ENCODE results near the gene C12orf54.
"Not testable (repeated sequence)": the region's sequence is repeated elsewhere in the genome, so short reads cannot be mapped to it uniquely, and the experiment has no call there.

C12orf54 gene

DNA sequence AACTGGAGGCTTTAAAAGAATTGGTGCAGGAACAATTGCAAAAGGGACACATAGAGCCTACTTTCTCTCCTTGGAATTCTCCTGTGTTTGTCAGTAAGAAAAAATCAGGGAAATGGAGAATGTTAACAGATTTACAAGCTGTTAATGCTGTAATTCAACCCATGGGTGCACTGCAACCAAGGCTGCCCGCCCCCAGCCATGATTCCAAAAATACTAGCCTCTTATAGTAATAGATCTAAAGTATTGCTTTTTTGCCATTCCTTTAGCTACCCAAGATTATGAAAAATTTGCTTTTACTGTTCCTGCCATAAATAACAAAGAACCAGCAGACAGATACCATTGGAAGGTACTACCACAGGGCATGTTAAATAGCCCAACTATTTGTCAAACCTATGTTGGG is 27.8 kb downstream of the C12orf54 start:
- Histone ChIP-seq H3K27ac (ENCODE audit: low read length) (no peak overlapping the region), H3K9me2 (replicated peaks; ENCODE audit: insufficient read depth, low read length) (no peaks in the 10 kb centered on the region), H3K9ac (ENCODE audit: low read length) (no peak overlapping the region), H3K4me2 (ENCODE audit: low read depth, low read length) (no peak overlapping the region), H3K9me3 (replicated peaks; ENCODE audit: insufficient read depth, low read length) (no peaks in the 10 kb centered on the region), H3K36me3 (replicated peaks; ENCODE audit: insufficient read depth, low read length) (no peaks in the 10 kb centered on the region), H3K79me2 (ENCODE audit: low read length) (no peaks in the 10 kb centered on the region), H3F3A (ENCODE audit: insufficient read depth, low read length) (no peaks in the 10 kb centered on the region), H3K4me1 (ENCODE audit: low read length) (peaks cover 5% of the 10 kb centered on the region; the same call in 1 of the 2 replicates), H3K4me3 (ENCODE audit: low read length) (no peak overlapping the region), H3K27me3 (replicated peaks; ENCODE audit: insufficient read depth, low read length) (no peaks in the 10 kb centered on the region), H2AFZ (ENCODE audit: low read length) (no peak overlapping the region), H4K20me1 (ENCODE audit: insufficient read depth, low read length) (no peaks in the 10 kb centered on the region)
- TF ChIP-seq EZH2phosphoT487 (IDR thresholded peaks at IDR 0.05; ENCODE audit: low read length) (no peak), EZH2 (optimal IDR thresholded peaks at IDR 0.05; ENCODE audit: low read depth, low read length) (no peak)
- TF ChIP-seq, protein P1, sequence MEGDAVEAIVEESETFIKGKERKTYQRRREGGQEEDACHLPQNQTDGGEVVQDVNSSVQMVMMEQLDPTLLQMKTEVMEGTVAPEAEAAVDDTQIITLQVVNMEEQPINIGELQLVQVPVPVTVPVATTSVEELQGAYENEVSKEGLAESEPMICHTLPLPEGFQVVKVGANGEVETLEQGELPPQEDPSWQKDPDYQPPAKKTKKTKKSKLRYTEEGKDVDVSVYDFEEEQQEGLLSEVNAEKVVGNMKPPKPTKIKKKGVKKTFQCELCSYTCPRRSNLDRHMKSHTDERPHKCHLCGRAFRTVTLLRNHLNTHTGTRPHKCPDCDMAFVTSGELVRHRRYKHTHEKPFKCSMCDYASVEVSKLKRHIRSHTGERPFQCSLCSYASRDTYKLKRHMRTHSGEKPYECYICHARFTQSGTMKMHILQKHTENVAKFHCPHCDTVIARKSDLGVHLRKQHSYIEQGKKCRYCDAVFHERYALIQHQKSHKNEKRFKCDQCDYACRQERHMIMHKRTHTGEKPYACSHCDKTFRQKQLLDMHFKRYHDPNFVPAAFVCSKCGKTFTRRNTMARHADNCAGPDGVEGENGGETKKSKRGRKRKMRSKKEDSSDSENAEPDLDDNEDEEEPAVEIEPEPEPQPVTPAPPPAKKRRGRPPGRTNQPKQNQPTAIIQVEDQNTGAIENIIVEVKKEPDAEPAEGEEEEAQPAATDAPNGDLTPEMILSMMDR (IDR thresholded peaks at IDR 0.05; ENCODE audit: low read length), result no peak
- no peak for DNase-seq

DNA sequence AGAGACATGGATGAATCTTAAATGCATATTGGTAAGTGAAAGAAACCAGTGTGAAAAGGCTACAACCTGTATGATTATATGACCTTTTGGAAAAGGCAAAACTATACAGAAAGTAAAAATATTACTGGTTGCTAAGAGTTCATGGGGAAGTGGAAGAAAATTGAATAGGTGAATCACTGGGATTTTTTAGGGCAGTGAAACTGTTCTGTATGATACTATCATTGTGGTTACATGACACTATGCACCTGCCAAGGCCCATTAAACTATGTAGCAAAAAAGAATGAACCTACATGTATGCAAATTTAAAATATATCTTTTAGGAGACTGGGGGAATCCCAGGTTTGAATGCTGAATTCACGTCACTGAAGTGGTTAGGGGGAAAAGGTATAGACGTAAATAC is 30.6 kb downstream of the C12orf54 start:
- Histone ChIP-seq H3K9me3 (replicated peaks; ENCODE audit: insufficient read depth, low read length) (no peaks in the 10 kb centered on the region), H3K9me2 (replicated peaks; ENCODE audit: insufficient read depth, low read length) (no peaks in the 10 kb centered on the region), H2AFZ (ENCODE audit: low read length) (no peak overlapping the region), H3K9ac (ENCODE audit: low read length) (no peak overlapping the region), H3K79me2 (ENCODE audit: low read length) (no peaks in the 10 kb centered on the region), H3K27ac (ENCODE audit: low read length) (no peak overlapping the region), H3F3A (ENCODE audit: insufficient read depth, low read length) (no peaks in the 10 kb centered on the region), H3K27me3 (replicated peaks; ENCODE audit: insufficient read depth, low read length) (no peaks in the 10 kb centered on the region), H3K4me3 (ENCODE audit: low read length) (no peak overlapping the region), H3K4me2 (ENCODE audit: low read depth, low read length) (no peak overlapping the region; the same call in 1 of the 2 replicates), H4K20me1 (ENCODE audit: insufficient read depth, low read length) (no peaks in the 10 kb centered on the region), H3K4me1 (ENCODE audit: low read length) (peaks cover 5% of the 10 kb centered on the region; the same call in 1 of the 2 replicates), H3K36me3 (replicated peaks; ENCODE audit: insufficient read depth, low read length) (no peaks in the 10 kb centered on the region)
- peak; percentile 44 for DNase-seq
- TF ChIP-seq EZH2phosphoT487 (IDR thresholded peaks at IDR 0.05; ENCODE audit: low read length) (no peak), EZH2 (optimal IDR thresholded peaks at IDR 0.05; ENCODE audit: low read depth, low read length) (no peak)
- TF ChIP-seq, protein P1 (IDR thresholded peaks at IDR 0.05; ENCODE audit: low read length), result no peak

DNA sequence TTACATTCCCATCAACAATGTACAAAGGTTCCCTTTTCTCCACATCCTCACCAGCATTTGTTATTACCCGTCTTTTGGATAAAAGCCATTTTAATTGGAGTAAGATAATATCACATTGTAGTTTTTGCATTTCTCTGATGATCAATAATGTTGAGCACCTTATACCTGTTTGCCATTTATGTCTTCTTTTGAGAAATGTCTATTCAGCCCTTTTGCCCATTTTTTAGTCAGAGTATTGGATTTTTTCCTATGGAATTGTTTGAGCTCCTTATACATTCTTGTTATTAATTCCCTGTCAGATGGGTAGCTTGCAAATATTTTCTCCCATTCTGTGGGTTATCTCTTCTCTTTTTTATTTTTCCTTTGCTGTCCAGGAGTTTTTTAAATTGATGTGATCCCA is 32.4 kb downstream of the C12orf54 start:
- TF ChIP-seq EZH2phosphoT487 (IDR thresholded peaks at IDR 0.05; ENCODE audit: low read length) (no peak), EZH2 (optimal IDR thresholded peaks at IDR 0.05; ENCODE audit: low read depth, low read length) (no peak)
- TF ChIP-seq, protein P1 (IDR thresholded peaks at IDR 0.05; ENCODE audit: low read length), result no peak
- Histone ChIP-seq H3K9me2 (replicated peaks; ENCODE audit: insufficient read depth, low read length) (no peaks in the 10 kb centered on the region), H3K4me3 (ENCODE audit: low read length) (no peak overlapping the region), H3F3A (ENCODE audit: insufficient read depth, low read length) (no peaks in the 10 kb centered on the region), H3K79me2 (ENCODE audit: low read length) (no peaks in the 10 kb centered on the region), H2AFZ (ENCODE audit: low read length) (no peak overlapping the region), H3K4me1 (ENCODE audit: low read length) (peaks cover 5% of the 10 kb centered on the region; the same call in 1 of the 2 replicates), H3K27ac (ENCODE audit: low read length) (no peak overlapping the region), H3K9ac (ENCODE audit: low read length) (no peak overlapping the region), H3K4me2 (ENCODE audit: low read depth, low read length) (no peak overlapping the region), H3K27me3 (replicated peaks; ENCODE audit: insufficient read depth, low read length) (no peaks in the 10 kb centered on the region), H3K9me3 (replicated peaks; ENCODE audit: insufficient read depth, low read length) (no peaks in the 10 kb centered on the region), H4K20me1 (ENCODE audit: insufficient read depth, low read length) (no peaks in the 10 kb centered on the region), H3K36me3 (replicated peaks; ENCODE audit: insufficient read depth, low read length) (no peaks in the 10 kb centered on the region)
- no peak for DNase-seq

DNA sequence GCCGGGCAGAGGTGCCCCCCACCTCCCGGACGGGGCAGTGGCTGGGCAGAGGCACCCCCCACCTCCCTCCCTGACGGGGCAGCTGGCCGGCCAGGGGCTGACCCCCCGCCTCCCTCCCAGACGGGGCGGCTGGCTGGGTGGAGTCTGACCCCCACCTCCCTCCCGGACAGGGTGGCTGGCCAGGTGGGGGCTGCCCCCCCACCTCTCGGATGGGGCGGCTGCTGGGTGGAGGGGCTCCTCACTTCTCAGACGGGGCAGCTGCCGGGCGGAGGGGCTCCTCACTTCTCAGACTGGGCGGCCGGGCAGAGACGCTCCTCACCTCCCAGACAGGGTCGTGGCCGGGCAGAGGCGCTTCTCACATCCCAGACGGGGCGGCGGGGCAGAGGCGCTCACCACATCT is 38.1 kb downstream of the C12orf54 start:
- H3K9me3 ChIP-seq (replicated peaks; ENCODE audit: insufficient read depth, low read length), result not testable (repeated sequence)

More for the DNA sequence above, 38.1 kb downstream of the C12orf54 start:
- H3K9ac ChIP-seq (ENCODE audit: low read length); H4K20me1 ChIP-seq (ENCODE audit: insufficient read depth, low read length); H3K4me3 ChIP-seq (ENCODE audit: low read length); H3K9me2 ChIP-seq (replicated peaks; ENCODE audit: insufficient read depth, low read length); H3K4me2 ChIP-seq (ENCODE audit: low read depth, low read length); H3F3A ChIP-seq (ENCODE audit: insufficient read depth, low read length); H3K79me2 ChIP-seq (ENCODE audit: low read length); H3K27ac ChIP-seq (ENCODE audit: low read length); H3K27me3 ChIP-seq (replicated peaks; ENCODE audit: insufficient read depth, low read length); H3K36me3 ChIP-seq (replicated peaks; ENCODE audit: insufficient read depth, low read length); H3K4me1 ChIP-seq (ENCODE audit: low read length); DNase-seq; H2AFZ ChIP-seq (ENCODE audit: low read length): not testable (repeated sequence)
